ENCODE measurements around the gene ADSS2.
"Not testable (repeated sequence)": the region's sequence is repeated elsewhere in the genome, so short reads cannot be mapped to it uniquely, and the experiment has no call there.

Gene ADSS2

GRCh38 chr1:244451539-244451950 is at the start of gene ADSS2:
Gene ADSS2, minus strand, starts transcription at chr1:244451909. Its CDS starts 92 bp downstream, at chr1:244451817.
- no peak for ATAC-seq

- ATAC-seq, result not testable (repeated sequence)
Measured at GRCh38 chr1:244500515-244500914, 48.8 kb upstream of the ADSS2 start.

GRCh38 chr1:244499484-244499883 is 47.8 kb upstream of the ADSS2 start:
- ATAC-seq, result not testable (repeated sequence)

- no peak for ATAC-seq
Measured at GRCh38 chr1:244497805-244498204, 46.1 kb upstream of the ADSS2 start.

- no peak for ATAC-seq
Measured at GRCh38 chr1:244496186-244496585, 44.5 kb upstream of the ADSS2 start.

GRCh38 chr1:244494653-244495052 is 42.9 kb upstream of the ADSS2 start:
- no peak for ATAC-seq

- not testable (repeated sequence) for ATAC-seq
Measured at GRCh38 chr1:244484971-244485370, 33.3 kb upstream of the ADSS2 start.

GRCh38 chr1:244473059-244473605 is 21.4 kb upstream of the ADSS2 start:
- no peak for ATAC-seq

GRCh38 chr1:244466724-244467123 is 15.0 kb upstream of the ADSS2 start:
- no peak for ATAC-seq

GRCh38 chr1:244461245-244462071 is 9.7 kb upstream of the ADSS2 start, which contains the start of gene CATSPERE:
Gene CATSPERE, plus strand, starts transcription at chr1:244461273. Its CDS starts 157 bp downstream, at chr1:244461430.
- ATAC-seq, result peak; percentile 96 to 98

- no peak for ATAC-seq
Measured at GRCh38 chr1:244460197-244460596, 8.5 kb upstream of the ADSS2 start.

GRCh38 chr1:244458781-244459180 is 7.1 kb upstream of the ADSS2 start:
- ATAC-seq, result no peak

GRCh38 chr1:244456586-244456985 is 4.9 kb upstream of the ADSS2 start:
- ATAC-seq, result no peak

GRCh38 chr1:244454412-244454811 is 2.7 kb upstream of the ADSS2 start:
- ATAC-seq, result no peak

- ATAC-seq, result peak; percentile 92 to 93
Measured at GRCh38 chr1:244451951-244452795, 464 bp upstream of the ADSS2 start.

GRCh38 chr1:244450597-244451538 is 841 bp downstream of the ADSS2 start:
- ATAC-seq, result peak in 1 of 2 donors; percentile 18

- no peak for ATAC-seq
Measured at GRCh38 chr1:244449936-244450508, 1.7 kb downstream of the ADSS2 start.

- ATAC-seq, result no peak
Measured at GRCh38 chr1:244448279-244449036, 3.3 kb downstream of the ADSS2 start.

- ATAC-seq, result no peak
Measured at GRCh38 chr1:244447552-244447951, 4.2 kb downstream of the ADSS2 start.

- ATAC-seq, result no peak
Measured at GRCh38 chr1:244447024-244447423, 4.7 kb downstream of the ADSS2 start.
